HG02763 (cell line): ENCODE data around the gene FNBP1.

Source experiments
- ATAC-seq: cut with Tn5 transposase; IDR thresholded peaks from one replicate; pipeline ENCODE4 v1.9.1; 2021; ENCODE audit warnings: mild to moderate bottlenecking, moderate library complexity; ENCODE audit not compliant: unreplicated experiment

FNBP1 gene

DNA sequence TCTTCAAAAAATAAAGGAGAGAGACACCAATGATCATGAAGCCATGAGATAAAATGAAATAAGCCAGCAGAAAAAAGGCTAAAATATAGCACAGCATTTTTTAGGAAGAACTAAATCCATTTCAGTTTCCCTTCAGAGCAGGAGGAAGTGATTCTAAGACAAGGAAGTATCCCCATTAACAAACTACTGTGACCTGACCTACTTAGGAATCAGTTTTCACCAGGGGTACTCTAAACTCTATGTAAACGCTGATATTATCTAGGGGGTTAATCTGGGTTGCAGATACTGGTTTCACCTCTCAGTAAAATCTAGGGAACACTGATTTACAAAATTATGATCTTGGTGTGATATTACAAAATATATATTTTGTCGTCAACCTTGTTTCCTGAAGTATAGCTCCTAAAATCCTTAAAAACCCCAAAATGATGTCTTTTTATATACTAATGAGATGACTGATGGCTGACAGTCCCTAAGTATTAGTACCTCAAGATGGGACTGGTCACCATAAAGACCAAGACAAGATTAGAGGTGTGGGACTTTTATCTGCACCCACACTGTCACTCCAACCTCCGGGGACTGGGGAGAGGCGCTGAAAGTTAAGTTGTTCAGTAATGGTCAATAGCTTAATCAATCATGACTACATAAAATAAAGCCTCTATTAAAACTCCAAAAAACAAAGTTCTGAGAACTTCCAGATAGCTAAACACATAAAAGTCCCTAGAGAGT lies 2.9 kb upstream of the FNBP1 start:
- ATAC-seq, result no peak

DNA sequence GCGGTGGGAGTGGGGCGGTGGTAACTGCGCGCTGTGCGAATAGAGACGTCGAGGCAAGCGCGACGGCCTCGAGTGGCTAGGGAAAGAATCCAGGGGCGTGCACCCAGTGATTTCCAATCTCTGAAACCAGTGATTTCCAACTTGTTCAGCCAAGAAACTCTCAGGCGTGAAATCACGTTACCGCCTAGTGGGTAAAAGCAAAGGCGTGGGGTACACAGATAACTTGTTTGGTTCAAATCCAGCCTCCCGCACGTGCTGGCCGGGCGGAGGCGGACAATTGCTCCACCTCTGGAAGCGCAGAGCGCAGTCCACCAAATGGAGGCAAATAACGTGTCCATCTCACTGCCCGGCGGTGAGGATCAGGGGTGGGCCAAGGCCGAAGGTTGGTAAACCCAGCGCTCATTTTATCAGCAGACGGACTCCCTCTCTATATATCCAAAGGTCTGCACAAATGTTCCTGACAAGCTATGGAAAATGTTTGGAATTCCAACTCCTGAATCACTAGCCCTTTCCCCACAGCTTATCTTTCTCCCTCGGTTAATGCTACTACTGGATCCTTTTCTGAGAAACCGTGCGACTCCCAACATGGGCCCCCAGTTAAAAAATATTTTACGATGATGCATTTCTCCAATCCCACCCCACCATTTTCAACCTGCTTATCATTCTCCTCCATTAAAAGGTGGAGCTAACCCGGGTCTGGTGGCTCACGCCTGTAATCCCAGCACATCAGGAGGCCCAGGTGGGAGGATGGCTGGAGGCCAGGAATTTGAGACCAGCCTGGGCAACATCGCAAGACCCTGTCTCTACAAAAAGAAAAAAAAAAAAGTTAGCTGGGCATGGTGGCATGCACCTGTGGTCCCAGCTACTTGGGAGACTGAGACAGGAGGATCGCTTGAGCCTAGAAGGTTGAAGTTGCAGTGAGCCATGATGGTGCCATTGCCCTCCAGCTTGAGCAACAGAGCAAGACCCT lies 950 bp upstream of the FNBP1 start:
- ATAC-seq, result no peak

DNA sequence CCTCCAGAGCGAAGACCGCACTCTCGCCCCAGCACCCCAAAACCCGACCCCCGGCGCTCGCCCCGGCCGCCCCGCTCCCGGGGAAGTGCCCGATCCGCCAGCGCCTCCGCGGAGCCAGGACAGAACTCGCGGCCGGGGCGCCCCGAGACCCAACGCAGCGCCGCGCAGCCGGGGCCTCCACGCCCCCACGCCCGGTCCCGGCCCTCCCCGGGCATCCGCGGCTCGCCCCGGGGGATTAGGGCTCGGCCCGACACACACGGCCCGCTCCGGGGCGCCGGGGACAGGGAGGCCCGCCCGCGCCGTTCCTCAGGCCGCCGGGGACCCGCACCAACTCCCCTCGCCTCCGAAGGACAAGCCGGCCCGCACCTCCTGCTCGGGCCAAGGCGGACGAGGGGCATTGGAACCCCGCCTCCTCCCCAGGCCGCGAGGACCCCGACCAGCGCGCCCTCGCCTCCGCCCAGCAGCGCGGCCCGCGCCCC lies 544 bp downstream of the FNBP1 start:
- peak; percentile 2 for ATAC-seq

DNA sequence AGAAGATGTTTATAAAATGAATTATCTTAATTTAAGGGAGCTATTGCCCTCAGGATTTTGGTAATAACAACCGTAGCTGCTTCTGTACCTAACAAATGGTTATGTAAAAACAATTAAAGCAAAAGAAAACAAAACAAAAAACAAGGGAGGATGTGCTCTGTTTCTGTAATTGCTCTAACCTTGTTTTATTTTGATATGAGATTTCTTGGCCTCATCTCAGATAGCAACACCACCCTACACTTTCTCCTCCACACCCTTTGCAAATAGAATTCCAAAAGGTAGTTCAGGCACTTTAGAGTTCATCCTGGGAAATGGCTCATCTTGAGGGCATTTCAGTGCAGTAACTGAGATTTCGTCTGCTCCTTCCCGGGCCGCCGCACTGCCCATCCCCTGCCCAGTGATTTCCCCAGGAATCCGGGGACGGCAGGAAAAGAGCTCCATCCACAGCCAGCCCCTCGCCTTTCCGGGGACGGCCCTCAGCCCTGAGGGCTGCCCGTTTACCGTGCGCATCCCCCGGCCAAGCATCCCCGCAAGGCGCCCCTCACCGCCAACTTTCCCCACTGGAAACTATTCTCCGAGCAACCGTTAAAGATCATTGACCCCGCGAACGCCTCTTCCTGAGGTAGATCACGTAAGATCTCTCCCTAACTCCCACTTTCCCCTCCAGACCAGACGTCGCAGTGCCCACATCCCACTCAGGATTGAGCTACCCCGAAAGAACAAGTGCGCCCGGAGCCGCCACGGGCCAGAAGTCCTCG lies 1.2 kb downstream of the FNBP1 start:
- no peak for ATAC-seq

DNA sequence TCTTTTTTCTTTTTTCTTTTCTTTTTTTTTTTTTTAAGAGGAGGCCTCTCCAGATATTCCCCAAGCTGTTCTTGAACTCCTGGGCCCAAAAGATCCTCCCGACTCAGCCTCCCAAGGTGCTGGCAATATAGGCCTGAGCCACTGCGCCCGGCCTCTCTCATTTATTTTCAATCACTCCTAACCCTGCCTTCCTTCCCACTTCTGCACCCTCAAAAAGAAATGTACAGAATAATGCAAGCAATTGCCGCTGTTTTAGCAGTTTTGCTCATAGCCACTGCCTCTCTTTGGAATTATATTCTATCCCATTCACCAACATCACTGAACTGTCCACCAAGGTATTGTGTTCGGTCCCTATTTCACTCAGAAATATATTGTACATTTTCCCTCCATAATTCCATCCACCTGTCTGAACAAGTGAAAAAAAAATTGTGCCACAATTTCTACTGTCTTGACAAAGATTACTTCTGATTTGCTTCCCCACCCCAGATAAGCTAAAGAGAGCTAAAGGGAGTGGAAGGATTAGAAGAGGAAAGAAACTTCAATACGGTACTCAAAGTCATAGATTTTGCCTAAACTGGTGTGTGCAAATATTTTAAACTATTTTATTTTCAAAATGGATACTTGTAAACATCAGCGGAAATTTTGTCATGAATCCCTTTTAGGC lies 1.9 kb downstream of the FNBP1 start:
- ATAC-seq, result no peak

DNA sequence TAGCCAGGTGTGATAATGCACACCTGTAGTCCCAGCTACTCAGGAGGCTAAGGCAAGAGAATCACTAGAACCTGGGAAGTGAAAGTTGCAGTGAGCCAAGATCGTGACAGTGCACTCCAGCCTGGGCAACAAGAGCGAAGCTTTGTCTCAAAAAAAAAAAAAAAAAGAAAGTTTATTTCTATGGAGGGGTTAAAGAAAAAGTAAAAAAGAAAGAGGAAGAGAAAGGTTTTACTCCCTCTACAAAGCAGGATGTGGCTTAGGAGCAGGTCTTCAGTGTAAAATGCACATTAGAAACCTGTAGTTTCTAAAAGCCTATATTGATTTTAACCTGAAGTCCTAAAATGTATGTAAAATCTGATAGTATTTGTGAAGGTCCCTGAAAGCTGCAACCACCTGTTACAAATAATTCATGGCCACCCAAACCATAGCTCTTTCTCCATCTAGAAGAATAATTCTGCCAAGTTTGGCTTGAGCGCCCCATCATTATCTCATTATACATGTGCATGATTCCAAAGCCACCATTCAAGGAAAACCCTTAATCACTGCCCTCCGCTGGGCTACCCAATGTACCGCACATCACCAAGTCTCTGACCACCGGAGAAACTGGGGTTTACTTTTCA lies 3.4 kb downstream of the FNBP1 start:
- ATAC-seq, result no peak

DNA sequence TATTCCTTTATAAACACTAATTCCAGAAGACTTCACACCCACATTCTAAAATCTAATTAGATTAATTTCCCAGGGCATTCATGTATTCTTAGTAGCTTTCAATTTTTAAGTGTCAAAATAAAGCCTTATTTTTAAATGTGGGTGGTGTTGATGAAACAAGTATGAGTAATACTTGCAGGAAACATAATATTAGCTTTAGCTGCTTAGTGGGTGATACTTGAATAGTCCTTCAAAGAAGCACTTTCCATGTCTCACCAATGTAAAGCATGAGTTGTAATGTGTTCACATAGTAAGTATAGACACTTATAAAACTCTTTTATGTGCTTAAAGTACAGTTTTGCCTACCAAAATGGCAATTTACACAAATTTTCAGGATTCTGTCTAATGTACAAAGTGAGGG lies 6.9 kb downstream of the FNBP1 start:
- no peak for ATAC-seq

DNA sequence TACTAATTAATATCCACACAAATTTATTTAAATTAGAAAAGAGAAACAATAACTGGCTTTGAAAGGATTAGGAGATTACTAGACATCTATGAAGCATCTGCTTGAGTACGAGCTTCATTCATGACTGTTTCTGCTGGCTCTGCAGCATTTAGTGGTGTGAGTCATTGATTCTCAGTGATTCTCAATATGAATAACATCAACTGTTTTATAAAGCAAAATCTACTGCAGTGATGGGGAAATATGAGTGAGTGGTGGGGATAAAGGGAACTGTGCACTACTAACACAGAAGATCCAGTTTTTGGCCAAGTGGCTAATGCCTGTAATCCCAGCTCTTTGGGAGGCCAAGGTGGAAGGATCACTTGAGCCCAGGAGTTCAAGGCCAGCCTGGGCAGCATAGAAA lies 8.4 kb downstream of the FNBP1 start:
- no peak for ATAC-seq

DNA sequence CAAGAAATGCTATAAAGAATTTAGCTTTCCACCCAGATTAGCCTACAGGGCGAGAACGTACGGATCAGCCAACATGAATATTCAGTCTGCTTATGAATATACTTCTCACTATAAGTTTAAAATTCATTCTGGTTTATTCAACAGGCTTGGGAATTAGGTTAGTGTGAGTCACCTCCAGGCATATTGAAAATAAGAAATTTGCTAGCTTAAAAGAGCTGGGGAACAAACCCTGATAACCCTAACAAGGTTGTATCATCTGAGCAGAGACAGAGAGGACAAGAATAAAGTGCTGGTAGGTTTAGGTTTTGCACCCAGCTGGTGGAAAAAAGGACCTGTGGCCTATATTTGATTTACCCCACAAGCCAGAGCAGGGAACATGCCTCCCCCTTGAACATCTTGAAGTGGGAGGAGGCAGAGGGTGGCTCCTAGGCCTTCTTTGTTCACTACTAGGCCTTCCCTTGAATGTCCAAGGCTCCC lies 12.3 kb downstream of the FNBP1 start:
- no peak for ATAC-seq

DNA sequence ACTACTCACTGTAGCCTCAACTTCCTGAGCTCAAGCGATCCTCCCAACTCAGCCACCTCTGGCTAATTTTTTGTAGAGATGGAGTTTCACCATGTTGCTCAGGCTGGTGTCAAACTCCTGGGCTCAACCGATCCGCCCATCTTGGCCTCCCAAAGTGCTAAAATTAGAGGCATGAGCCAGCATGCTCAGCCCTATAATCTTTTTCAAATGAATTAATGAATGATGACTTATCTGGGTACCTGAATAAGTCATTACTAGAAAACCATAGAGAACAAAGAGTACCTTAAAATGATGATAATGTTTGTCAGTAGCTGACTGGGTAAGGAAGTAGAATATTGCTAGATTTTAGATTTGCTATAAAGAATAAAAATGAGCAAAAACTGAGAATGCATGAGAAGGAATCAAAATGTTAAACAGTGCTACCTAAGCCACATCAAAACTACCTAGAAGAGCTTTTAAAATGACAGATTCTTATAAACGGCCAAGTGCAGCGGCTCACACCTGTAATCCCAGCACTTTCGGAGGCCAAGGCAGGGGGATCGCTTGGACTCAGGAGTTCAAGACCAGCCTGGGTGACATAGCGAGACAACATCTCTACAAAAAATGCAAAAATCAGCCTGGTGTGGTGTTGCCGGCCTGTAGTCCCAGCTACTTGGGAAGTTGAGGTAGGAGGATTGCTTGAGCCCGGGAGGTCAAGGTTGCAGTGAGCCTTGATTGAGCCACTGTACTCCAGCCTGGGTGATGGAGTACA lies 13.6 kb downstream of the FNBP1 start:
- ATAC-seq, result no peak

DNA sequence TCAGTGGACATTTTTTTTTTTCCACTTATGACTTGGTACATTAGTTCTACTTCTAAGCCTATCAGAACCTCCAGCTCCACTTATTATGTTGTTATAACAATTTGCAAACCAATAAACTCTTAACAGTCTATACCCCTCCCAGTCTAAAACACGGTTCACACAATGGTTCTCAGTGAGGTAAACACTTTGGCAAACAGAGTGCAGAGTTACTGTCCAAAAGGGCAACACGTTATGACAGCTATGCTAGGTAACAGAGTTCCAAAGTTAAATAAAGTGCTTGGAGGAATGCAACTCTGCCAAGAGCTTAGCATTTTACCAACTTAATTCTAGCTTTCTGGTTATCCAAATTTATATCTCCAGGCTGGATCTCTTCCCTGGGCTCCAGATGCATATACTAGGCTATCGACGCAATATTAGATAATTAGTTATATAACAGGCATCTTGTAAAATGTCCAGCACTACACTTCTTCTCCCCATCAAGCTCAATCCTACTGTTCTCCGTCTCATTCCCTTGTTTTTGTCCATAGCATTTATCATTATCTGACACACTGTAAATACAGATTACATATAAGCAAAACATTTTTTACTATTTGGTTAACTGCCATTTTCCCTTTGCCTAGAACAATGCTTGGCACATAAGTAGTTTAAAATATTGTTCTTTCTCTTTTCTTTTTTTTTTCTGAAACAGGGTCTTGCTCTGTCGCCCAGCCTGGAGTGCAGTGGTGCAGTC lies 14.3 kb downstream of the FNBP1 start:
- ATAC-seq, result no peak

DNA sequence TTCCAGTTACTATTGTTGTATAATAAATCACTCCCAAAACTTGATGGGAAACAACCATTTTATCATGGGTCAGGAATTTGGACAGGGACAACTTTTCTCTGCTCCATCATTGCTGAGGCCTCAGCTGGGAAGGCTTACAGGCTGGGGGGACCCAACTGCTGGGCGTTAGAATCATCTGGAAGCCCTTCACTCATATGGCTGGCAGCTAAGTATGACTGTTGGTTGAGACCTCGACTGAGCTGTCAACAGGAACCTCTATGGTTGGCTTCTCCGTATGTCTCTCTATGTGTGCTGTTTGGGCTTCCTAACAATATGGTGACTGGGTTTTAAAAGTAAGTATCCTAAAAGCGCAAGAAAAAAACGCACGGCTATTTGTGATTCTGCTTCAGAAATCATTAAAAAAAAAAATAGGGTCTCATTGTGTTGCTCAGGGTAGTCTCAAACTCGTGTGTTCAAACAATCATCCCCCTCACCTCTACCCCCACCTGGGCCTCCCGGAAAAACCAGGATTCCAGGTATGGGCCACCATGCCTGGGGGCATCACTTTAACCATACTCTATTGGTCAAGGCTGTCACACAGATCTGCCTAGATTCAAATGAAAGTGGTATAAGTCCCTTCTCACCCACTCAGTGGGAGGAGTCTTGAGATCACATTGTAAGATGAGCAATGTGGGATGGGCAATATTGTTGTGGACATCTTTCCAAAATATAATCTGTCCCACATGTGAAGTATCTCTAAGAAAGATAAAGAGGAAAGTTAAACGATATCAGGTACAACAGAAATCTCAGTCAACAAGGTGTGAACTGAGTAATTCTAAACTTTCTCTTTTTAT lies 15.2 kb downstream of the FNBP1 start:
- no peak for ATAC-seq

DNA sequence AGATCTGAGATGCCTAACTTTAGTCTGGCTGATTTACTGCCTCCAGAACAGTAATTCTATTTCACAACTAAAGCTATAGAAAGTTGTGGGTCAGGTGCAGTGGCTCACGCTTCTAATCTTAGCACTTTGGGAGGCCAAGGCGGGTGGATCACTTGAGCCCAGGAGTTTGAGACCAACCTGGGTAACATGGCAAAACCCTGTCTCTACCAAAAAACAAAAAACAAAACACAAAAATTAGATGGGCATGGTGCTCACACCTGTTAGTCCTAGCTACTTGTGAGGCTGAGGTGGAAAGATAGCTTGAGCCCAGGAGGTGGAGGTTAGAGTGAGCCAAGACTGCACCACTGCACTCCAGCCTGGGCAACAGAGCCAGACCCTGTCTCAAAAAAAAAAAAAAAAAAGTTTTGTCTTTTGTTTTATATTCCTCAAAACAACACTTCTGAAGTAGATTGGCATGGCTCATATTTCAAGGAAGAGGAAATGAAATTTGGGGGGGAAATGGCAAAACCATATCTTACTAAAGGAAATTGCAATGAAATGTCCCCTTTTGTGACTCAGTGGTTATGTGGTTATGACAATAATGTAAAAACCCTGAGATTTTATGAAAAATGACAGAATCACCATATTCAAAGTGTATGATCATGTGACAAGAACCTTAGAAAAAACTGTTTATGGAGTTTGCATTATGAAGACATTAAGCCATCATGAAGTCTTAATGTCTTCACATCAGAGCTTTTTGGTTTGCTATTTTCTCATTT lies 16.2 kb downstream of the FNBP1 start:
- no peak for ATAC-seq

DNA sequence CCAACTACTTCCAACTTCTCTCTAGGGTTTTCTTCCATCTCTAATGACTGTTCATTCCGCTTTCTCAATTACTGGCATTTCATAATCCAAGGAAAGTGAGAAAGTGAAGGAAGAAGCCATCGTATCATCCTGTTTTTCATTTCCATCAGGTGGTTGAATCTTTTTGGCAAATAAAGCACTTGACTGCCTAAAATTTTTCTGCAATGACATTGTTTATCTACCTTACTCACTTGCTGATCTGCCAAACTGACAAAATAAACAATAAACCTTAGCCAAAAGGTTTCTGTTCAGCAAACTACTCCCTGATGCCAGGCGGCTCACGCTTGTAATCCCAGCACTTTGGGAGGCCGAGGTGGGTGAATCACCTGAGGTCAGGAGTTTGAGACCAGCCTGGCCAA lies 18.4 kb downstream of the FNBP1 start:
- no peak for ATAC-seq

DNA sequence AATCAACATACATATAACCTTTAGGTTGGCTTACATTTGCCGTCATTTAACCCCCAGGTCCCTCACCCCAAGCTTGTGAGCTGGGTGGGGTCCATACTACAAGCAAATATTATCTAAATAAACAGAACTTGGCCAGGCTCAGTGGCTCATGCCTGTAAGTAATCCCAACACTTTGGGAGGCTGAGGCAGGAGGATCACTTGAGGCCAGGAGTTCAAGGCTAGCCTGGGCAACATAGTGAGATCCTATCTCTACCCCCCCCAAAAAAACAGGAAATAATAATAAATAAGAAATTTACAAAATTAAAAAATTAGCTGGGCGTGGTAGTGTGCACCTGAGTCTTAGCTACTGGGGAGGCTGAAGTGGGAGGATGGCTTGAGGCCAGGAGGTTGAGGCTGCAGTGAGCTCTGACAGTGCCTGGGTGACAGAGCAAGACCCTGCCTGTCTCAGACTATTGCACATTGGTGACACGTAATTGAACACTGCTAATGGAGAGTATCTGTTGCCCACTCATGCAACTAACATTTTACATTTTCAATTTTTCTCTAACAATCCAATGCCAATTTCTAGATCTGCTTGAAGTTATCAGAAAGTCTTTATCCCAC lies 18.9 kb downstream of the FNBP1 start:
- ATAC-seq, result no peak

DNA sequence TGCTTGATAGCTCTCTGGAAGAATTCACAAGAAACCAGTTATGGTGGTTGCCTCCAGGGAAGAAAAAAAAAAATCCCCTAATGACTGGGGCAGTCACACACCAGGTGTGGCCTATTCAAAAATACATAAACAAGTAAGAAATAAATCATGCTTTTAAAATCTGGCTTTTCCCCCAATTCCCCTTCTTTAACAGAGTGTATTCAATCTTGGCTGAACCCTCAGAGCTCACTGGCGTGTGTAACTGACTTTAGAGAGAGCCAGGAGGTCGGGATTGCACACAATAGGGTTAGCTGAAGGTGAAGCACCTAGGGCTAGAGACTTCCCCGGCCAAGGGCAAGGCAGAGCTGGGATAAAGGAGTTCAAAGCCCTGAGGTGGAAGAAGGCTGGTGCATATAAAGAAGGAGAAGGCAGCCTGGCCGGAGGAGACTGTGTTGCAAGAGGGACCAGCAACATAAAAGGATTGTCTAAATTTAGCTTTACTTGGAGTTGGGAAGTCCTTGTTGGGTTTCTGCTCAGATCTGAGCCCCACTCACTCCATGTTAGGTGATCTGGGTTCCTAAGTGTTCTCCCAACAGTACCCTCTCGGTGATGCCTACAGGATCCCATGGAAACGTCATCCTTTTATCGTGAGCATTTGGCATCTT lies 19.7 kb downstream of the FNBP1 start:
- no peak for ATAC-seq
